Pancreas (tissue), 10 donors: ENCODE results near the gene TRPT1. TPM values are rescaled to one million over a fixed set of nuclear protein-coding genes. Genes with fewer than 3 reads are reported as not detected.

Experiments used
- ATAC-seq, 4 donors: fragments of 200-7000 bp; cut with Tn5 transposase; one replicate each; pipeline versions ENCODE4 v1.8.0 to v1.9.1; 2020; ENCODE audit warnings: mild to moderate bottlenecking in 4 of 4, moderate library complexity in 4 of 4
- DNase-seq, 6 donors: peaks; one replicate each; pipeline ENCODE4 v3.0.0-alpha.2; 2020
- FAIRE-seq: peaks from 2 replicates; lab custom pipeline; 2012; peaks lifted over from hg19 to GRCh38; lab: Jason Lieb, UNC
- H3K27ac ChIP-seq, 4 donors: fragments of 200-600 bp; sonication (generic); 1 replicate in 3 of 4; 2 replicates in 1 of 4; pipeline versions ENCODE4 v1.5.0 to v1.8.0; 2020
- H3K27me3 ChIP-seq, 4 donors: fragments of 200-600 bp; one replicate each; pipeline ENCODE4 v1.8.0; 2021
- H3K36me3 ChIP-seq, 3 donors: fragments of 200-600 bp; sonication (generic) in 1 of 3; one replicate each; pipeline versions ENCODE4 v1.5.0 to v1.8.0; 2020 to 2021
- H3K4me1 ChIP-seq, 3 donors: fragments of 200-600 bp; one replicate each; pipeline ENCODE4 v1.8.0; 2021
- H3K4me3 ChIP-seq, 4 donors: fragments of 200-600 bp; sonication (generic) in 2 of 4; one replicate each; pipeline versions ENCODE4 v1.5.0 to v1.8.0; 2020 to 2021
- H3K9me3 ChIP-seq, 4 donors: fragments of 200-600 bp; one replicate each; pipeline ENCODE4 v1.8.0; 2021
- CTCF ChIP-seq, 4 donors: fragments of 200-600 bp; sonication (generic) in 3 of 4; IDR thresholded peaks; one replicate each; pipeline versions ENCODE4 v1.5.0 to v1.8.0; 2021; ENCODE audit warnings: antibody characterized with exemption in 4 of 4
- WGBS, 2 donors: extraction: QIAGEN DNeasy Blood & Tissue Kit; methylation state at CpG; one replicate each; pipeline ENCODE4 v1.1.7; 2013; 5-methylcytosine and 5-hydroxymethylcytosine counted together
- intact Hi-C, 3 donors: fragments of 100-400 bp; cut with DNase I; formaldehyde crosslinking; loops; one replicate each; pipeline versions ENCODE4 v1.11.1 to v1.14.2; 2022
- polyA plus RNA-seq, 2 donors: library from polyadenylated mRNA; stranded (reverse); fragments of 200-250 nt; gene quantifications; one replicate each; pipeline ENCODE4 v1.2.3, GENCODE V29; 2013
- total RNA-seq, 6 donors: library from RNA; stranded (reverse); fragmentation: NEBNext Ultra II Directional in 4 of 6; extraction: Animal tissue kit (Norgen Biotek cat#: 25700) in 4 of 6; gene quantifications; one replicate each; pipeline versions ENCODE4 v1.2.1 to v1.2.4, GENCODE V29; 2021 to 2023
- donor health status: healthy with polysubstance abuse.
- donor health status: DM: no; HTN: no; CAD: no; lungs with moderate emphysema.
- donor health status: DM: no; HTN: no; CAD: no.
- donor health status: control.
- donor health status: control.
- donor health status: Bipolar disorder and iron deficiency.
- donor health status: DM: yes; HTN: yes; CAD: no.
- donor health status: DM: no; HTN: no; CAD: no.
- donor health status: DM: no; HTN: no; CAD: no.
- donor health status: DM: yes; HTN: yes; CAD: no.

Gene TRPT1
- total and polyA plus RNA-seq, 8 donors: 18.6 to 78.7 (median 28.1) TPM

- Histone ChIP-seq H3K9me3 (no peaks in the 10 kb centered on the region), H3K27ac (peak overlapping the region; percentile 64 to 91 (median 88)), H3K36me3 (no peaks in the 10 kb centered on the region), H3K27me3 (no peaks in the 10 kb centered on the region), H3K4me1 (peaks cover 8 to 31% (median 17%) of the 10 kb centered on the region in 3 donors), H3K4me3 (peak overlapping the region; percentile 49 to 90 (median 69))
- no peak for TF ChIP-seq CTCF (IDR thresholded peaks at IDR 0.05)
- ATAC-seq (no peak), FAIRE-seq (no peak), DNase-seq (peak in 3 of 6 donors; percentile 32 to 71 (median 47))
- WGBS, 2 donors: 55 to 59% methylated on average over 22 of the region's 22 CpGs
- intact Hi-C loops: no loop called here
Measured at GRCh38 chr11:64224891-64225607, 937 bp downstream of the TRPT1 start.

- FAIRE-seq (no peak), ATAC-seq (no peak), DNase-seq (peak in 4 of 6 donors; percentile 20 to 79 (median 37))
- H3K4me1 ChIP-seq: peaks cover 3 to 23% (median 15%) of the 10 kb centered on the region in 3 donors
- no peaks in the 10 kb centered on the region for H3K36me3 ChIP-seq
- intact Hi-C loops: no loop called here
- 89% methylated on average over 17 of the region's 17 CpGs for WGBS, 2 donors
- H3K27me3 ChIP-seq: no peaks in the 10 kb centered on the region
- no peak for TF ChIP-seq CTCF (IDR thresholded peaks at IDR 0.05)
- H3K9me3 ChIP-seq: no peaks in the 10 kb centered on the region
- no peak overlapping the region for H3K27ac ChIP-seq
- no peak overlapping the region for H3K4me3 ChIP-seq
Measured at GRCh38 chr11:64224151-64224890, 1.7 kb downstream of the TRPT1 start.

DNA sequence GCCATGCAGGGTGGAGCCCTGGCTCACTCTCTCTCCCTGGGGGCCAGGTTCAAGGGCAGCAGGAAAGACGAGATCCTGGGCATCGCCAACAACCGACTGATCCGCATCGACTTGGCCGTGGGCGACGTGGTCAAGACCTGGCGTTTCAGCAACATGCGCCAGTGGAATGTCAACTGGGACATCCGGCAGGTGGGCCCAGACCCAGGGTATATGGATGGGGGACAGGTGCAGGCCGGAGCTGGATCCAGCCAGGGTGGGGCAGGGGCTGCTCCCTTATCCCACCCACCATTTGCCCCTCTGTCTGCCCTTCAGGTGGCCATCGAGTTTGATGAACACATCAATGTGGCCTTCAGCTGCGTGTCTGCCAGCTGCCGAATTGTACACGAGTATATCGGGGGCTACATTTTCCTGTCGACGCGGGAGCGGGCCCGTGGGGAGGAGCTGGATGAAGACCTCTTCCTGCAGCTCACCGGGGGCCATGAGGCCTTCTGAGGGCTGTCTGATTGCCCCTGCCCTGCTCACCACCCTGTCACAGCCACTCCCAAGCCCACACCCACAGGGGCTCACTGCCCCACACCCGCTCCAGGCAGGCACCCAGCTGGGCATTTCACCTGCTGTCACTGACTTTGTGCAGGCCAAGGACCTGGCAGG, 2.9 kb downstream of the TRPT1 start:
- Histone ChIP-seq H3K36me3 (no peaks in the 10 kb centered on the region), H3K9me3 (no peaks in the 10 kb centered on the region), H3K4me1 (peaks cover 13 to 24% (median 21%) of the 10 kb centered on the region in 3 donors), H3K4me3 (no peak overlapping the region), H3K27ac (no peak overlapping the region), H3K27me3 (no peaks in the 10 kb centered on the region)
- TF ChIP-seq CTCF (IDR thresholded peaks at IDR 0.05): no peak
- DNase-seq: peak in 3 of 6 donors; percentile 33 to 74 (median 35)
- WGBS, 2 donors: 55 to 60% methylated on average over 24 of the region's 24 CpGs
- intact Hi-C loops: no loop called here
- ATAC-seq: no peak
- no peak for FAIRE-seq

GRCh38 chr11:64222651-64223000, 3.4 kb downstream of the TRPT1 start:
- Histone ChIP-seq H3K27ac (no peak overlapping the region), H3K27me3 (no peaks in the 10 kb centered on the region)
- no peak for ATAC-seq

More at GRCh38 chr11:64222651-64223000, 3.4 kb downstream of the TRPT1 start:
- no peaks in the 10 kb centered on the region for H3K9me3 ChIP-seq
- no peak overlapping the region for H3K4me3 ChIP-seq
- FAIRE-seq (no peak), DNase-seq (no peak)
- TF ChIP-seq CTCF (IDR thresholded peaks at IDR 0.05): no peak
- peaks cover 16 to 21% (median 19%) of the 10 kb centered on the region in 3 donors for H3K4me1 ChIP-seq
- H3K36me3 ChIP-seq: no peaks in the 10 kb centered on the region
- 40 to 53% methylated on average over 8 to 9 of the region's 9 CpGs for WGBS, 2 donors
- intact Hi-C loops: no loop called here
